Body of pancreas (tissue), 4 donors: ENCODE results near the gene TNFRSF25. TPM values are rescaled to one million over a fixed set of nuclear protein-coding genes. Genes with fewer than 3 reads are reported as not detected.

Experiments used
- ATAC-seq: fragments of 150-250 bp; one replicate; pipeline ENCODE4 v1.9.1; 2016
- DNase-seq, 4 donors: peaks; one replicate each; pipeline ENCODE4 v3.0.0-alpha.2; 2019
- H3K27ac ChIP-seq, 4 donors: fragments of 200-600 bp; sonication (generic); 1 replicate in 3 of 4; 2 replicates in 1 of 4; pipeline versions ENCODE4 v1.5.1 to v1.6.1; 2016 to 2019; ENCODE audit warnings: mild to moderate bottlenecking in 1 of 4, mixed read lengths in 1 of 4, moderate library complexity in 1 of 4
- H3K27me3 ChIP-seq, 2 donors: fragments of 200-600 bp; sonication (generic); one replicate each; pipeline ENCODE4 v1.6.0; 2016; ENCODE audit warnings: mild to moderate bottlenecking in 1 of 2
- H3K36me3 ChIP-seq, 2 donors: fragments of 200-600 bp; sonication (generic); replicated peaks in 1 of 2; 2 replicates each; pipeline ENCODE4 v1.5.1; 2016; ENCODE audit warnings: low read depth in 2 of 2; ENCODE audit not compliant: insufficient read depth in 1 of 2
- H3K4me1 ChIP-seq: fragments of 200-600 bp; sonication (generic); one replicate; pipeline ENCODE4 v1.6.0; 2016
- H3K4me3 ChIP-seq, 2 donors: fragments of 200-600 bp; sonication (generic); 1 replicate in 1 of 2; 2 replicates in 1 of 2; pipeline ENCODE4 v1.5.1; 2016 to 2019
- H3K9me3 ChIP-seq, 3 donors: fragments of 200-600 bp; sonication (generic); 1 replicate in 2 of 3; 2 replicates in 1 of 3; pipeline ENCODE4 v1.5.1; 2016
- CTCF ChIP-seq, 7 experiments: fragments of 450-650 bp in 4 of 7; fragments of 200-600 bp in 3 of 7; sonication (generic) in 3 of 7; IDR thresholded peaks; one replicate each; pipeline ENCODE4 v1.5.1; 2016 to 2019; ENCODE audit warnings: antibody characterized with exemption in 7 of 7
- POLR2A ChIP-seq, 3 donors: fragments of 450-650 bp; IDR thresholded peaks; one replicate each; pipeline ENCODE4 v1.6.1; 2016; ENCODE audit warnings: antibody characterized with exemption in 3 of 3, mild to moderate bottlenecking in 2 of 3
- WGBS, 2 donors: methylation state at CpG; one replicate each; pipeline ENCODE4 v1.1.5; 2017; 5-methylcytosine and 5-hydroxymethylcytosine counted together
- intact Hi-C: fragments of 100-400 bp; cut with DNase I; formaldehyde crosslinking; loops from one replicate; pipeline ENCODE4 v1.15.1; 2023
- total RNA-seq, 2 donors: library from RNA; depleted of rRNA; stranded (reverse); fragments of >200 nt; gene quantifications; one replicate each; pipeline ENCODE4 v1.1.0, GENCODE V29; 2016

TNFRSF25 gene
- total RNA-seq, 2 donors from 2014 or later = 4.2 to 23.1 TPM

GRCh38 chr1:6483017-6483760 is 17.2 kb upstream of the TNFRSF25 start:
- Histone ChIP-seq H3K4me1 (peaks cover 18% of the 10 kb centered on the region), H3K27ac (no peak overlapping the region), H3K27me3 (peaks cover 0 to 17% of the 10 kb centered on the region in 2 donors), H3K4me3 (no peak overlapping the region), H3K9me3 (no peaks in the 10 kb centered on the region), H3K36me3 (no peaks in the 10 kb centered on the region)
- no peak for TF ChIP-seq CTCF (IDR thresholded peaks at IDR 0.05)
- TF ChIP-seq POLR2A (IDR thresholded peaks at IDR 0.05) = no peak
- ATAC-seq = no peak
- DNase-seq = no peak
- intact Hi-C loops = loop anchor here (10.0 kb wide), 1 partner anchor 162 kb away; no protein-coding TSS in a partner anchor
- WGBS, 2 donors = 76 to 87% methylated on average over 9 to 14 of the region's 14 CpGs

GRCh38 chr1:6481820-6482219 is 15.8 kb upstream of the TNFRSF25 start:
- WGBS, 2 donors = 87 to 92% methylated on average over 5 of the region's 5 CpGs
- H3K4me1 ChIP-seq = peaks cover 18% of the 10 kb centered on the region

GRCh38 chr1:6477039-6477820 is 11.3 kb upstream of the TNFRSF25 start:
- intact Hi-C loops = no loop called here
- no peak for ATAC-seq
- Histone ChIP-seq H3K4me3 (no peak overlapping the region), H3K4me1 (peaks cover 7% of the 10 kb centered on the region), H3K9me3 (no peaks in the 10 kb centered on the region), H3K27me3 (no peaks in the 10 kb centered on the region), H3K27ac (no peak overlapping the region), H3K36me3 (no peaks in the 10 kb centered on the region)
- no peak for TF ChIP-seq POLR2A (IDR thresholded peaks at IDR 0.05)
- TF ChIP-seq CTCF (IDR thresholded peaks at IDR 0.05) = no peak
- 85 to 87% methylated on average over 18 to 24 of the region's 24 CpGs for WGBS, 2 donors
- no peak for DNase-seq

More at GRCh38 chr1:6481820-6482219, 15.8 kb upstream of the TNFRSF25 start:
- H3K36me3 ChIP-seq = no peaks in the 10 kb centered on the region
- H3K27ac ChIP-seq = no peak overlapping the region
- ATAC-seq = no peak
- H3K9me3 ChIP-seq = no peaks in the 10 kb centered on the region
- DNase-seq = no peak
- no peak for TF ChIP-seq POLR2A (IDR thresholded peaks at IDR 0.05)
- no peak for TF ChIP-seq CTCF (IDR thresholded peaks at IDR 0.05)
- peaks cover 0 to 17% of the 10 kb centered on the region in 2 donors for H3K27me3 ChIP-seq
- H3K4me3 ChIP-seq = no peak overlapping the region
- intact Hi-C loops = loop anchor here (10.0 kb wide), 1 partner anchor 163 kb away; no protein-coding TSS in a partner anchor

GRCh38 chr1:6476483-6476882 is 10.5 kb upstream of the TNFRSF25 start:
- TF ChIP-seq CTCF (IDR thresholded peaks at IDR 0.05) (no peak), POLR2A (IDR thresholded peaks at IDR 0.05) (no peak)
- H3K36me3 ChIP-seq = no peaks in the 10 kb centered on the region
- intact Hi-C loops = no loop called here
- H3K27ac ChIP-seq = no peak overlapping the region
- no peak for DNase-seq
- no peaks in the 10 kb centered on the region for H3K9me3 ChIP-seq
- H3K4me3 ChIP-seq = no peak overlapping the region
- no peaks in the 10 kb centered on the region for H3K27me3 ChIP-seq
- peaks cover 7% of the 10 kb centered on the region for H3K4me1 ChIP-seq
- no peak for ATAC-seq
- WGBS, 2 donors = 88 to 96% methylated on average over 4 to 5 of the region's 5 CpGs
